Uterus (tissue), 2 donors: ENCODE results near the gene KCTD2.

Source experiments
- POLR2A ChIP-seq, 2 donors: fragments of 450-650 bp; IDR thresholded peaks; one replicate each; pipeline ENCODE4 v1.6.1; 2016; ENCODE audit warnings: antibody characterized with exemption in 2 of 2, mild to moderate bottlenecking in 1 of 2, moderate library complexity in 1 of 2
- TF ChIP-seq, protein P1 (sequence below), 4 experiments: fragments of 200-600 bp in 2 of 4; fragments of 450-650 bp in 2 of 4; sonication (generic) in 2 of 4; IDR thresholded peaks; one replicate each; pipeline ENCODE4 v1.5.1; 2016 to 2019; ENCODE audit warnings: antibody characterized with exemption in 4 of 4, mild to moderate bottlenecking in 2 of 4, moderate library complexity in 1 of 4

DNA sequence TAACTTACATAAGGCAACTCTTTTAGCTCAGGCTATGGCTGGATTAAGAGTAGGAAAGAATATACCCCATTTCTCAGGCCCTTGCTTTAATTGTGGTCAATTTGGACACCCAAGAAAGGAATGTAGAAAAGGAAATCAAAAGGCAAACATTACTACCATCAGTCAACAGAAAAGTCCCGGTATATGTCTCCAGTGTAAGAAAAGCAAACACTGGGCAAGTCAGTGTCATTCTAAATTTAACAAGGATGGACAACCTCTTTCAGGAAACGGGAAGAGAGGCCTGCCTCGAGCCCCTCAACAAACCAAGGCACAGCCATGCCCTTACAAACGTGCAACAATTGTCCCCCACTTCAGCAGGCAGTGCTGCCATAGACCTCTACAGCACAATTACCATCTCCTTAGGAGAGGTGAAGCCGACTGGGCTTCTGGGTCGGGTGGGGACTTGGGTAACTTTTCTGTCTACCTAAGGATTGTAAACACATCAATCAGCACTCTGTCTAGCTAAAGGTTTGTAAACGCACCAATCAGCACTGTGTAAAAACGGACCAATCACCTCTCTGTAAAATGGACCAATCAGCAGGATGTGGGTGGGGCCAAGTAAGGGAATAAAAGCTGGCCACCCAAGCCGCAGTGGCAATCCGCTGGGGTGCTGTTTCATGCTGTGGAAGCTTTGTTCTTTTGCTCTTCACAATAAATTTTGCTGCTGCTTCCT is 22.2 kb upstream of the KCTD2 start:
- TF ChIP-seq, protein P1, sequence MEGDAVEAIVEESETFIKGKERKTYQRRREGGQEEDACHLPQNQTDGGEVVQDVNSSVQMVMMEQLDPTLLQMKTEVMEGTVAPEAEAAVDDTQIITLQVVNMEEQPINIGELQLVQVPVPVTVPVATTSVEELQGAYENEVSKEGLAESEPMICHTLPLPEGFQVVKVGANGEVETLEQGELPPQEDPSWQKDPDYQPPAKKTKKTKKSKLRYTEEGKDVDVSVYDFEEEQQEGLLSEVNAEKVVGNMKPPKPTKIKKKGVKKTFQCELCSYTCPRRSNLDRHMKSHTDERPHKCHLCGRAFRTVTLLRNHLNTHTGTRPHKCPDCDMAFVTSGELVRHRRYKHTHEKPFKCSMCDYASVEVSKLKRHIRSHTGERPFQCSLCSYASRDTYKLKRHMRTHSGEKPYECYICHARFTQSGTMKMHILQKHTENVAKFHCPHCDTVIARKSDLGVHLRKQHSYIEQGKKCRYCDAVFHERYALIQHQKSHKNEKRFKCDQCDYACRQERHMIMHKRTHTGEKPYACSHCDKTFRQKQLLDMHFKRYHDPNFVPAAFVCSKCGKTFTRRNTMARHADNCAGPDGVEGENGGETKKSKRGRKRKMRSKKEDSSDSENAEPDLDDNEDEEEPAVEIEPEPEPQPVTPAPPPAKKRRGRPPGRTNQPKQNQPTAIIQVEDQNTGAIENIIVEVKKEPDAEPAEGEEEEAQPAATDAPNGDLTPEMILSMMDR (IDR thresholded peaks at IDR 0.05) = no peak
- TF ChIP-seq POLR2A (IDR thresholded peaks at IDR 0.05) = no peak
